ENCODE data around the gene ANTXR2.

Gene ANTXR2

DNA sequence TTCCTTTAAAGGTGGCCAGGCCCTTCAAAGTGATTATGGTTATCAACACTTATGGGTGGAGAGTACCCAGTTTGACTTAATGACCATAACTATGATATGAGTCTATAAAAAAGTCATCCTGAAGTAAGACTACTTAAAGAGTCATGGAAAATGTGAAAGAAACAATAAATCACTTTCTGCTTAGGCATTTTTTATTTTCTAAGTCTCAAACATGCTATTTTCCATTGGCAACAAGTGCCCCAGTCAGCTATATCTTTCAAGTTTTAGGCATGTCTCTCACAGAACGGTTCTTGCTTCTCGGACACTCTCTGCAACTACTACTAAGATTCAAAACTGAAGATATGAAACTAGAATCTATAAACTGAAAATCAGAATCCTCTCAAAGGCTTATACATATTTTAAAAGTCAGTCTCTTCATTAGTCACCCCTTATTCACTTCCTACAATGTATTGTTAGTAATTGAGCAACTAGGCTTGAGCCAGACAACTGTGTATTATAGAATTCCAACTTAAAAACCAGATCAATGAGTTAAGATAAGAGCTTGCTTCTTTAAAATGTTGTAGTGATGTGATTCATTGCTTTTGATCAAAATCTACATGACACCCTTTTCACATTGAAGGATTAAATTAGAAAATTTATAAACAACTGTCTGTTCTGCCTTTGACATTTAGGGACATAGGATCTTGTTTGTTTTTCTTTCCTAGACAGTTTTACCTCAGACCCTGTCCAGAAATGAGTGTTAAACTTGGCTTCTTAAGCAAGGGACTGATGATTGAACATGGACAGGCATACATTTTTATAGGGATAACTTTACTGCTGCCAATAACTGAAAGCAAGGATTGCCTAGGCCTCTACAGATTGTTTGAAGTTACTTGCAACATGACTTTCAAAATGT is 2.9 kb downstream of the ANTXR2 start:
- DNase-seq (ENCODE audit: low spot score), result no peak

DNA sequence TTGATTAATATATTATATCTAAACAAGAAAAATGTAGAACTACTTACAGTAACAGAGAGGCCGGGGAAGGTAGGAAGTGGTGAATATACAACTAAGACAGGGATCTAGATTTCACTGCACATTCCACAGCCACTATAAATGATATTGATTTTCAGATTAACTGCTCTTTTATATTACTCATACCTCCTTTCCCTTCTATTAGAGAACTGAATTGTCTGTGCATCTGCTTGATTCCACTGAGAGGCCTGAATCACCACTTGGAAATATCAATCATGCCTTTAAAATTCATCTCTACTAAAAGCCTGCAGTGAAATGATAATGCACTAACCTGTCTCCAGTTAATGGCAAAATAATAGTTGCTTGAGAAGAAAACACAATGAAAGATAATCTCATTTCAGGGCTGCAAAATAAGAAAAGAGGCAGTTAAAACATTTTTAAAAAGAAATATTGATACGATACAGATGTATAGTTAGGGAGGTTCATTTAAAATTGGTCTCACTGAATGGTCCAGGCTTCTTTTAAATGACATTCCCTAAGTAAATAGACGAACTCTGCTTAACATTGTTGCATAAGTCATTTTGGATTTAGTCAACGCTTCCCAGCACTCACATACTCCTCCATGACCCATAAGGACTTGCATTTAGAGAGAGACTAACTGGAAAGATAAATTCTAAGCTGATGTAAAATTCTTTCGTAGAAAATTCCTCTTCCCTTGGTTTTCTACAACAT is 3.8 kb downstream of the ANTXR2 start:
- no peak for DNase-seq (ENCODE audit: low spot score)

DNA sequence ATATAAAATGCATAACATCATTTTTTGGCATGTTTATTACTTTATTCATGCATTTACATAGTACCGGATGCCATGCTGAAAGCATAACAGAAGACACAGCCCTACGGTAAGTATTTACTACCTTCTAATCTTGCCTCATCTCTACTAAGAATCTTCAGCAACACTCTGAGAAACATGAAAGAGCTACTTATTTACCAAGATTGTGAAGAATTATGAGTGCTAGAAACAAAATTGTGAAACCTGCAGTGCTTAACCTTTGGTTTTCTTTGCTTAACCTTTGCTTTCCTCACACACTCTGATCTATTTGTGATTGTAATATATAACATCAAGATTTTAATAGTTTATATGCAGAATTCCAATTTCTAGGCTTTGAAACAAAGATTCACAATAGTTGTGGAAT is 7.4 kb downstream of the ANTXR2 start:
- no peak for DNase-seq (ENCODE audit: low spot score)

DNA sequence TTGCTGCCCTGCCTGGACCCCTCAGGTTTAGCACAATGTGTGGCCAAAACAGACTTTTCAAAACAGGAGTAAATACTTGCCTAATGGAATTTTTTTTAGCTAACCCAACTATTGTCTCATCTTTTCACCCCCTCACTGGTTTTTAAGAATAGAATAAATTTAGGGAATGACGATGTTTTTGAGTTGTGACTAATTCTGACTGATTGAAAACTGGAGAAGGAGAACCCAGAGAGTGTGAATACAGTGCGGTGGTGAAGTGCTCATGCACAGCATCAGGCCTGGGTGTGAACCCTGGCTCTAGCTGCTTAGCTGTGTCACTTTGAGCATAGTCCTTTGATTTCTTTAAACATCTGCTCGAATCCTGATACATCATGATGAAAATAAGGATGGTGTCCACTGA is 10.5 kb downstream of the ANTXR2 start:
- DNase-seq (ENCODE audit: low spot score), result no peak

DNA sequence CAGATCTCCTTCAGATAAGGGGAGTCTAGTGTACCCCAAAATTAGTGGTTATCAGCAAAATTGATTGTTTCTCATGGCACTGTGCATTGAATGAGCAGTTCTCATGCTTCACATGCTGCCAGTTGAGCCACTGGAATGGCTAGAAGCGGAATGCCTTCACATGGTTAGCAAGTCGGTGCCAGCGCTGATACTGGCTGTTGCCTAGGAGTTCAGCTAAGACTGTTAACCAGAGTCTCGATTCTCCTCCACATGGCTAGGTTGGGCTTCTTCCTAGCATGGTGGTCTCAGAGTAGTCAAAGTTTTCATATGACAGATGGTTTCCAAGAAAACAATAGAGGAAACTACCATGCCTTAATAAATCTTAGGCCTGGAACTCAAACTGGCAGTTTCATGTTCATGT is 12.2 kb downstream of the ANTXR2 start:
- DNase-seq (ENCODE audit: low spot score), result no peak

DNA sequence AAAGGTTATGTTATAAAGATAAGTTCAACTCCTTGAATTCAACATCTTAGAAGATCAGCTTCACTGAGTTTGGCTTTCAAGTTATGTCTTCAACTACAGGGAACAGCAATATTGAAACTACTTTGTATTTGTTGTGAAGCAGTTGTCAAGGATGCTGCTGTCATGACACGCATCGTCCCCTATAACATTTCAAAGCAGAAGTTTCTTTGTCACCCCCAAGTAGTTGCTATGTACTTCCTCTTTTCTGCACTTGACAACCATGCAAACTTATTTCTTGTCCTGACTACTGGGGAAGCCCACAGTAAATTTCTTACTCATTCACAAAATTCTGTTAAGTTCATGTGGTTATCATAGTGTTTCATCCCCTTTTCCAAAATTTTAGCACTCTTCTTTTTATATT is 14.3 kb downstream of the ANTXR2 start:
- DNase-seq (ENCODE audit: low spot score), result no peak

DNA sequence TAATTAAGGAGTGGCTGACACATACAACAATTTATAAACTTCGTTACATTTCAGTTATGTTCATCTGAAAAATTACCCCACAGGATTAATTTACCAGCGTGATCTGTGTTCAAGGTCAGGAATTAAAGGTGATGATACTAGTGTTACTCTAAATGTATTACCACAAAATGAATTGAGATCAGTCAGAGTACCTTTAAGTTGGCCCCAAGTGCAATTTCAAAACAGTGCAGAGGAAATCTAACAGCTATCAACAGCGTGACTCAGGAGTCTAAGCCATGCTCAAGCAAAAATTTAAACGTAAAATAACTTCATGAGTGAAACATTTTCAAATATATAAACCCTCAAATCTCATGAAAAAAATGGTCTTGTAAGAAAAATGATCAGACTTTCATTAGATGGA is 18.7 kb downstream of the ANTXR2 start:
- no peak for DNase-seq (ENCODE audit: low spot score)

DNA sequence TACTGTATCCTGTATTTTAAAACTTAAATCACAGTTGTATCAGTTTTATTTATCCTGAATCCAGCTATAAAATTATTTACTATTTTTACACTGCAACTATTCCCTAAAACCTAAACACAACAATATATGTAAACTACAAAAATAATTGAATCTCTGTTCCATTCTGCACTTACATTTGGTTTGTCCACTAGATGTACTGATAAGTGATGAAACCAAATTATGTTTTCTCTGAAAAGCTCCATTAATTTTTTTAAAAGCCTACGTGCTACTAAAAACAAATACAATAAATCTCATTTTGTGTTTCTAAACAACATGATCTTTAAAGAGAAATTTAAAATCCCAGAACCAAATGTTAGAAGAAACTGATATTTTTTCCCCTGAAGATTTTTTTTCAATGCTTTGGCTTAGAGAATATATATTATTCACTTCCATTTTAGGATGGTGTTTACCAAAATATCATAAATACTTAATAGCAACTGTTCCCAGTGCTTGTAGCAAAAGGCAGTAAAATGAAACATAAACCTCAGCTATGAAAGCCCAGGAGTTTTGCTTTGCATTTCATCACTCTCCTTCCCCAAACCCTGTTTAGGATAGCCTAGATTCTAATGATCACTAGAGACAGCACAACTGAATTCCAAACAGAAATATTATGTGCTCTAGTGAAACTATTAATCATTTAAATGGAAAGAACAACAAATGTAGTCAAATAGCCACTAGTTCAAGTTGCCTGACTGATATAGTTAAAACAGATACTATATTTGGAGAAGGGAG is 19.7 kb downstream of the ANTXR2 start:
- DNase-seq (ENCODE audit: low spot score), result no peak

DNA sequence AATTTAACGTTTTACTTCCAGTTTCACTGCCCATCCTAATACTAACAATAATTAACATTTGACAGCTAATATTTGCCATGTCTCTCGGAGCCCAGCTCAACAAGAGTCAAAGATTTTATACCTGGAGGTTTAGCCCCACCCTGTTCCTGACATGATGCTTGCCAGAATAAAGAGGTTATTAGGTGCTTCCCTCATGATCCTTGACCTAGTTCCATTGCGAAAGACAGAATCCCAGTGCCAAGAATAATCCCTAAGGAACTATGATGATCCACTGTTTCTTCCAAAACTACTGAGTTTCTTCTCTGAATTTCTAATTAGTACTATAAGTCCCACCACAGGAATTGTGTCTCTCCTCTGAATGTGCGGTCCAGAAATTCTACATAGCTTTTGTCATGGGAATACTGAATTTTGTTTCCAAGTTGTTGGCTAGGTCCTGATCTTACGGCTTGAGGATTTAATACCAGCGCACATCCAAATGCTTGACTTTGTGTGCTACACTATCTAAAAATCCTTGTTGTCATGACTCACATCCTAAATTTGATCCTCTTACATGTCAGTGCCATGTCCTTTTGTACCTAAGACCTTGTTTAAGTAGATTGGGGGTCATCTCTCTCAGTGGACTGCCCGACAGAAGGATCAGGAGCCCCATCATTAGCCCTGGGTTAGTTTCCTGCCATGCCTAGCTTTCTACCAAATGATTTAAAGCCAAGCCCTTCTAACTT is 23.1 kb downstream of the ANTXR2 start:
- DNase-seq (ENCODE audit: low spot score), result no peak

DNA sequence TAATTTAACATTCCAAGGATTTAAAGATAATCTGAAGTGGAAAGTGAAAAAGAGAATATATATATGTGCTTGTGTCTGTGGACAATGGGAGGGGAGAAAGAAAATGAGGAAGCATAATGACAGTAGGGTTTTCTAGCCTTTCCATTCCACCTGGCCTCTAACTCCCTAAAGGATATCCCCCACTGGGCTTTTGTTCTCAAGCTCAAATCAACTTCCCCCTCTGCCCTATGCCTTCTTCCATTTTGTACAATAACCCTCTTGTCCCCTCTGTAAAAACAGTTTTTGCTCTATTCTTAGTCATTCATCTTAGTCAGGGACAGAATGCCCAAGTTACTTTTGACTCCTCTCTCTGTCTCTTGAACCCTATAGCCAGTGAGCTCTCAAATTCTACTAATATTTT is 23.6 kb downstream of the ANTXR2 start:
- no peak for DNase-seq (ENCODE audit: low spot score)

DNA sequence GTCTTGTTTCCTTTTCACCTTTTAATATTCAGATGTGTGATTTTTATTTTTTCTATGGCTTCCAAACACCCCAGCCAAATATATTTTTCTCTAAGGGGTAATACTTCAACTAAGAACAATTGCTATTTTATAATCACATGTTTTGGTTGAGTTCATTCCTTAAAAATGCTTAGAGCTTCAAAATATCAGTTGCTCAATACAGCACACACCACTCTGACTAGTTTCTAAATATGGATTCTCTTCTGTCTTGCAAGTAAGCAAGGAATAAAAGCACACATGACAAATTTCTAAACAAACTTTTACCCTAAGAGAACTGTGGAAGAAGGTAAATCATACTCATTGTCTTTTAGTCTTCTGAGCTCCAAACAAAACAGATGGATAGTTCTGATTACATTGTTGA is 27.2 kb downstream of the ANTXR2 start:
- DNase-seq (ENCODE audit: low spot score), result no peak

DNA sequence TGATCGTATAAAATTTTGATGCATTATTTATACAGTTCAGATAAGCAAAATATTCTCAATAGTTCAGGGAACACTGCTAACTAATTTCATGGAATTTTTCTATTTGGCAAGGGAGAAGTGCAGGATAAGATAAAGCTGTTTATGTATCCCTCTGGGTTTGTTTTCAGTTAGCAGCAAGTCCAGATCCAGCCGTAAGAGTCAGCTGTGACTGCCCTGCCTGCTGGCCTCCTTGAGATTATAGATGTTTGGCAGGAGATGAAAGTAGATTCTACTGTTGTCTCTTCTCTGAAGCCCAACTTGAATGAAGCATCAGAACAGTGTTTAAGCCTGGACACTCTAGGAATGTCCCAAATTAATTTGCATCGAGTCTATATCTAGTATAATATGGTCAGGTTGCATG is 29.5 kb downstream of the ANTXR2 start:
- DNase-seq (ENCODE audit: low spot score), result no peak

DNA sequence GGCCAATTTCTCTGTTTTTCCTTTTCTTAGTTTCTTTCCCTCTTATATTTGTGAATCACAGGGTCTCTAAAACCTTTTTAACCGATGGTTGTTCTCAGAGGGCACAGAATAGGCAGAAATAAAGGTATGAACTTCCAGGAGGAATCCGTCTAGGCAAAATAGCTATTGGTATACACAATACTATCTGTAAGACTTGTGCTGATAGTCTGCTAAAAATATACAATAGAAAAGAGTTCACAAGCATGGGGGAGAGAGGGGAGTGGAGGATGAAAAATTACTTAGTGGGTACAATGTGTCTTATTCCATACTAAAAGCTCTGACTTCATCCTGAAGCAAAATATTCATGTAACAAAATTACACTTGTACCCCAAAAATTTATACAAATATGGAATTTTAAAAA is 30.2 kb downstream of the ANTXR2 start:
- no peak for DNase-seq (ENCODE audit: low spot score)

DNA sequence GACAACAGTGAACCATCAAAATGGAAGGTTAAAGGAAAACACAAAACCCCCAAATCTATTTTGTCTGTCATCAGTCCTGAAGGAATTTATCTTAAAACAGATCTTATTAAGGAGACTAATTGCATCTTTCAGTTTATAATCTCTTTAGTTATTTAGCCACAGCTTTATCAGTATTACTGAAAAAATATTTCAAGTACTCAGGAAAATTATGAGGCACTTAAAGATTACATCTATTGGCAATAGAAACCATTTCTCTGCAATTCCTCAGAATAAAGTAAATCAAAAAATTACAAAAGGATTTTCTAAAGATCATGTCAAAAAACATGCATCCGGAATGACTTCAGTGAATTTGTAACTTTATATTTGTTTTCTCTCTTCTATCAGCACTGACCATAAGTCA is 35.2 kb downstream of the ANTXR2 start:
- DNase-seq (ENCODE audit: low spot score), result no peak

DNA sequence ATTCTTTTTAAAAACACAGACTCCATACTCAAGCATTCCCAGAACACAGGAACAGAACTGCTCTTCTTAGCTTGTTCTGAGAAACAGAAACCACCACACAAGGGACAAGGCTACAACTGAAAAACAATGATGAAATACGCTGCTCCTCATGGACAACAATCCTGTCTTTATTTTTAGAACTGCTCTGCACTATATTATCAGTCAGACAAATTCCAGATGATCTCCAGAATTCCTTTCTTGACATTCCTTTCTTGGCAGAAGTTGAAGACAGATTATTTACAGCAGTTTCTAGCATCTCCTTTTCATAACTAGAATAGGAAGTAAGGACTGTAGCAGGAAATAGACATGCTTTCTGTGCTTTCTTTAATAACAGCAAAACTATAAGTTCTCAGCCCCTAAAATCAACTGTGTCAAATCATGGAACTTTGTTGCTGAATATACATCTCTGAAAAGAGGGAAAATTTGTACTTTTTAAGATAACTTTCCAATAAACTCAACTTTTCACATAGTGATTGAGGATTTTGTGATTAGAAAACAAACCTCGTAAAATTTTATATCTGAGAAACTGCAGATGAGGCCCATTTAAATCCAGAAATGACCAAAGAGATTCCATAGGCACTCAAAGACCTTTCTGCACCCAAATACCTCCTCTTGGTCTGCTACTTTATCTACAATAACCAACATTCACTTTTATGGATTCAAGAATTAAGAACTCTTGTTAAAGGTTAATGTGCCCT is 35.9 kb downstream of the ANTXR2 start:
- no peak for DNase-seq (ENCODE audit: low spot score)

DNA sequence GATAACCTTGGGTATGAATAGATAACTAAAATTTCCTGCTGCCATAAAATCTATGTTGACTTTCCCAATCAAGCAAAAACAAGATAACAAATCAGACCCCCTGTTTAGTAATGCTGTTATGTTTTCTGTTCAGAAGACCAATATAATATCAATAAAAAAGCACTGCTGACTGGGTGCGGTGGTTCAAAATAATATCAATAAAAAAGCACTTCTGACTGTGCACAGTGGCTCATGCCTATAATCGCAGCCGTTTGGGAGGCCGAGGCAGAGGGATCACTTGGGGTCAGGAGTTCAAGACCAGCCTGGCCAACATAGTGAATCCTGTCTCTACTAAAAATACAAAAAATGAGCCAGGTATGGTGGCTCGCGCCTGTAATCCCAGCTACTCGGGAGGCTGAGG is 36.7 kb downstream of the ANTXR2 start:
- DNase-seq (ENCODE audit: low spot score), result no peak

DNA sequence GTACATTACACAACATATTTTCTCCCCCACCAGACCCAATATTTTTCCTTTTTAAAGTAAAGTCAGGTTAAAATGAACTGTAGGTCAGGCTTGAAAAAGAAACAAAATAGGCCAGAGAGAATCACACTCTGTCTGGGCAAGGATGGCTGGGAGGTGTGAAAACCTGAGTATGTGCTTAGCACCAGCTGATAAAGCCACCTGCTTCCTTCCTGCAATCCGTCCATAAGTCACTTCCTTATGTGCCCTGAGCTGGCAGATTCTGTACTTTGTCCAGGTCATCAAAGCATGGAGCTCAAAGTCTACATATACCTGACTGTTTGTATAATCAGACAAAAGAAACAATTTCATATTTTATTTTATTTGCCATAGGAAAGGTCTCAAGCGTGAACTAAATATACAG is 37.7 kb downstream of the ANTXR2 start:
- no peak for DNase-seq (ENCODE audit: low spot score)

DNA sequence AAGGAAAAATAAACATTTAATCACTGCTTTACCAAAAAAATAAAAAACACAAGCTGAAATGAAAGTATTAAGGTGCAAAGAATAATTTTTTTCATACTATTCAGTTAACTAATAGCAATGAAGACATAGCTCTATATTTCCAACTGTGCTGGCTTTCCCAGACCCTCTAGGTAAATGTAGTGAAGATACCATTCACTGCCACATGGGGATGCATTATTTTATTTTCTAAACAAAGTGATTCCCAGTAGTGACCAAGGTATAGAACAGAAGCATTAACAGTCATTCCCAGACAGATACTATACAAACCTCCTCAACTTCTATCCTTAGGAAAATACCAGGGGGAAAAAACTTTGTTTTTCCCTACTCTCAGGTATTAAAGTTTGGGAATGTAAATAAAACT is 39.4 kb downstream of the ANTXR2 start:
- no peak for DNase-seq (ENCODE audit: low spot score)

DNA sequence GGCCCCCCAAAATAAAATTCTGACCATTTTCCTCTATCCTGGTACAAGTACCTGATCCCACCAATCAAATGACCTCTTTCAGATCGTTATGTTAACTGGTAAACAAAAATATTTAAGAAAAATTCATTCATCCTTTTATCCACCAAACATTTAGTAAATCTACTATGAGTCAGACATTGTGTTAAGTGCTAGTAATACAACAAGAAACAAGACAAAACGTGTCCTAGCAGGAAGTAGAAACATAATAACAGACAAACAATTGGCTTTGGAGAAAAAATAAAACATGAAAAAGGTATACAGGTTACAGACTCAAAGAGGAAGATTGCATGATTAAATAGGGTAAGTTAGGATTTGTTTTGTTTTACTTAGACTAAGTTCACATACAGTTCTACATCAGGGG is 43.7 kb downstream of the ANTXR2 start:
- DNase-seq (ENCODE audit: low spot score), result no peak

DNA sequence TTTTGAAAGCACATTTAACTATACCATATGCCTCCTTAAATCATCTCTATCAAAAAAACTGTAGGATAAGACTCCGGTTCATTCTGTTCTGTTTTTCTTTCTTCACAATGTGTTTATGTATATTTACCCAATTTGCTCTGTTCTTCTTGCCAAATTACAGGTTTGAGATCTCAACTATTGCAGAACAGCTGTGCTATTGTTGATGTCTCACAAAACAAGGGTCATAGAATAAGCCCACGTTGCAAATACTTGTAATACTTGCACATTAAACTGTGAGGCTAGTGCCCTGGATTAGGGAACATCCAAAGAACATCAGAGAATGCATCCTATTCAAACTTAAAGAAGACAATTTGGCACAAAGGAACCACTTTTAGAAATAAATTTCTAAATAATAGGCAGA is 45.4 kb downstream of the ANTXR2 start:
- no peak for DNase-seq (ENCODE audit: low spot score)

DNA sequence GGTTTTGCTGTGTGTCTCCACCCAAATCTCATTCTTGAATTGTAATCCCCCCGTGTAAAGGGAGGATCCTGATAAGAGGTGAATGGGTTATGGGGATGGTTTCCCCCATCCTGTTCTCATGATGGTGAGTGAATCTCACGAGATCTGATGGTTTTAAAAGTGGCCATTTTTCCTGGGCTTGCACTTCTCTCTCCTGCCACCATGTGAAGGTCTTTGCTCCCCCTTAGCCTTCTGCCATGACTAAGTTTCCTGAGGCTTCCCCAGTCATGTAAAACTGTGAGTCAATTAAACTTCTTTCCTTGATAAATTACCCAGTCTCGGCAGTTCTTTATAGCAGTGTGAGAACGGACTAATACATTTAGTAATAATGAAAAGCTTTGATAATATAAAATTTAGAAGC is 46.9 kb downstream of the ANTXR2 start:
- no peak for DNase-seq (ENCODE audit: low spot score)

DNA sequence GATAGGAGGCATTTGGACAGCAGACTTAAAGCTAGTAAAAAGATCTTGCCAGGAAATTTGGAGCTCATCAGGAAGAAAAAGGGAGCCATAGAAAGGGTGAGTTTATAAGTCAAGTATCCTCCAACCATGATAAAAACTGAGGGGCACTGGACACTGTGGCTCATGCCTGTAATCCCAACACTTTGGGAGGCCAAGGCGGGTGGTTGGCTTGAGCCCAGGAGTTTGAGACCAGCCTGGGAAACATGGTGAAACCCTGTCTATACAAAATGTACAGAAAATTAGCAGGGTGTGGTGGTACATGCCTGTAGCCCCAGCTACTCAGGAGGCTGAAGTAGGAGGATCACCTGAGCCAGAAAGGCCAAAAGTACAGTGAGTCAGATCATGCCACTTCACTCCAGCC is 48.7 kb downstream of the ANTXR2 start:
- DNase-seq (ENCODE audit: low spot score), result no peak
